Stimulated activated CD8-positive, alpha-beta memory T cell treated with anti-CD3 and anti-CD28 coated beads, Interleukin-4, amount 100 ng/mL, for 48 hours (primary cell): ENCODE results near the gene STK39.

Source experiments
- DNase-seq: peaks from one replicate; pipeline ENCODE4 v3.0.0-alpha.2; 2020

The STK39 gene

GRCh38 chr2:168203762-168204693 lies 43.4 kb downstream of the STK39 start:
- no peak for DNase-seq

- no peak for DNase-seq
These were observed 45.7 kb downstream of the STK39 start for GRCh38 chr2:168201584-168202116.

GRCh38 chr2:168200930-168201583 lies 46.3 kb downstream of the STK39 start:
- no peak for DNase-seq

GRCh38 chr2:168198476-168199207 lies 48.8 kb downstream of the STK39 start:
- no peak for DNase-seq

- no peak for DNase-seq
These were observed 50.6 kb downstream of the STK39 start for GRCh38 chr2:168196764-168197180.

GRCh38 chr2:168194784-168195522 lies 52.4 kb downstream of the STK39 start:
- peak; percentile 50 for DNase-seq

GRCh38 chr2:168192839-168193616 lies 54.4 kb downstream of the STK39 start:
- no peak for DNase-seq

GRCh38 chr2:168191955-168192785 lies 55.2 kb downstream of the STK39 start:
- DNase-seq, result no peak

GRCh38 chr2:168190590-168191336 lies 56.6 kb downstream of the STK39 start:
- no peak for DNase-seq

- DNase-seq, result no peak
These were observed 57.4 kb downstream of the STK39 start for GRCh38 chr2:168189835-168190569.

- no peak for DNase-seq
These were observed 59.4 kb downstream of the STK39 start for GRCh38 chr2:168188002-168188401.

- no peak for DNase-seq
These were observed 60.9 kb downstream of the STK39 start for GRCh38 chr2:168186452-168186851.

- no peak for DNase-seq
These were observed 61.7 kb downstream of the STK39 start for GRCh38 chr2:168185583-168186274.

- DNase-seq, result no peak
These were observed 62.5 kb downstream of the STK39 start for GRCh38 chr2:168184681-168185513.

- DNase-seq, result no peak
These were observed 63.9 kb downstream of the STK39 start for GRCh38 chr2:168183308-168183997.

- no peak for DNase-seq
These were observed 64.7 kb downstream of the STK39 start for GRCh38 chr2:168182550-168183249.
